Measurements from ENCODE around the gene LILRB5.

- TF ChIP-seq CTCF (IDR thresholded peaks at IDR 0.05) = no peak
- no peak for TF ChIP-seq MAX (CRISPR knock-in tag; IDR thresholded peaks at IDR 0.05)
- TF ChIP-seq ESRRA (CRISPR knock-in tag; IDR thresholded peaks at IDR 0.05; ENCODE audit: borderline replicate concordance) = no peak
- no peak for TF ChIP-seq SMAD4 (CRISPR knock-in tag; IDR thresholded peaks at IDR 0.05)
- TF ChIP-seq KAT7 (CRISPR knock-in tag; IDR thresholded peaks at IDR 0.05; ENCODE audit: borderline replicate concordance) = no peak
- no peak for TF ChIP-seq MLX (CRISPR knock-in tag; IDR thresholded peaks at IDR 0.05)
- no peak for TF ChIP-seq TEAD4 (CRISPR knock-in tag; IDR thresholded peaks at IDR 0.05)
- no peak for TF ChIP-seq ZNF219 (CRISPR knock-in tag; IDR thresholded peaks at IDR 0.05; ENCODE audit: borderline replicate concordance)
- no peak for TF ChIP-seq ZBTB43 (CRISPR knock-in tag; IDR thresholded peaks at IDR 0.05)
- TF ChIP-seq GTF2I (CRISPR knock-in tag; conservative IDR thresholded peaks at IDR 0.05) = no peak
- no peak for TF ChIP-seq ATF2 (CRISPR knock-in tag; IDR thresholded peaks at IDR 0.05; ENCODE audit: borderline replicate concordance, low read depth)
- no peak for TF ChIP-seq ATF3 (CRISPR knock-in tag; conservative IDR thresholded peaks at IDR 0.05)
- no peak for TF ChIP-seq ZNF512 (CRISPR knock-in tag; IDR thresholded peaks at IDR 0.05; ENCODE audit: borderline replicate concordance)
- no peak for TF ChIP-seq ZNF138 (CRISPR knock-in tag; conservative IDR thresholded peaks at IDR 0.05)
Observed at GRCh38 chr19:54305141-54305540, 48.1 kb upstream of the LILRB5 start.
